Keratinocyte (primary cell): ENCODE measurements around the gene CYP46A1.

ENCODE experiments used
- CTCF ChIP-seq, 3 experiments: IDR thresholded peaks in 1 of 3; conservative IDR thresholded peaks in 1 of 3; optimal IDR thresholded peaks in 1 of 3; 2 replicates in 2 of 3; 3 replicates in 1 of 3; pipeline versions ENCODE3 to v1.5.1; 2011; ENCODE audit warnings: low read length in 3 of 3, mild to moderate bottlenecking in 3 of 3, moderate library complexity in 2 of 3, control low read depth in 1 of 3, inconsistent platforms in 1 of 3; ENCODE audit not compliant: insufficient read depth in 2 of 3; ENCODE audit errors: extremely low read depth in 1 of 3
- EZH2 ChIP-seq: IDR thresholded peaks from one replicate; pipeline ENCODE4 v1.6.1; 2012; ENCODE audit warnings: inconsistent platforms, mild to moderate bottlenecking, low read length, moderate library complexity

DNA sequence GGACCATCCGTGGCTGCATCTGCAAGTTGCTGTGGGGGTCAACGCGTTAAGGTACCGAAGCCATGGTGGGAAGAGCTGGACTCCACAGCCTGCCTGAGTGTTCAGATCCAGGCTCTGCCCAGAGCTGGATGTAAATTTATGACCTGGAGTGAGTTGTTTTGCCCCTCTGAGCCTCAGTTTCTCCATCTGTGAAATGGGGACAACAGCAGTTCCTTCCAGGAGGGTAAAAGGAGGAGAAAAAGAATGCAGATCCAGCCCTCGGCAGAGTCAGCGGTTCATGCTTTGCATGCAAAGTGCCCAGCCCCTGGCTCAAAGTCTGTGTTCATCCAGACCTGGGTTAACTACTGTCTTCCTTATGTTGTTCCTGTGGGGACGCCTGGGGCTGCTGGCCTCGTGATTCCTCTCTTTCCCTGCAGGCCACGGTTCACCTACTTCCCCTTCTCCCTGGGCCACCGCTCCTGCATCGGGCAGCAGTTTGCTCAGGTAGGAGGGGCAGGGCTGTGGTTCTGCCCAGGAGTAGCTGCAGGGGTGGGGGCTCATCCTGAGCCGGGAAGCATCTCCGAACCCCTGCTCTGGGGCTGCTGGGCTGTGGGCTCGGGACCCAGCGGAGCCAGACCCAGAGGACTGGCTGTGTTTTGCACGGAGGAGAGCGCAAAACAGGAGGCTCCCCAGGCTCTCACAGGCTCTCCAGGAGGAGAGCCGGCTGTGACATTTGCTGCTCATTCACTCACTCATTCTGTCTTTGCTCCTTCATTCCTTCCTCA is 41.9 kb downstream of the CYP46A1 start:
- no peak for TF ChIP-seq CTCF (optimal IDR thresholded peaks at IDR 0.05 in 1 of 3, IDR thresholded peaks at IDR 0.05 in 1 of 3, conservative IDR thresholded peaks at IDR 0.05 in 1 of 3; ENCODE audit: extremely low read depth in 1 of 3, insufficient read depth in 2 of 3, low read length in 3 of 3)
- TF ChIP-seq EZH2: no peak
